HL-60/S4 treated with retinoic acid at 250 ng/mL for 4 days and 3 days (cell line): ENCODE results near the gene CHST15.

ENCODE experiments used
- in situ Hi-C: fragments of 300-500 bp; cut with MboI; formaldehyde crosslinking; loops from 2 replicates; pipeline ENCODE4 v1.7.0; 2022; ENCODE audit warnings: low sequenced_read_pairs

The CHST15 gene

DNA sequence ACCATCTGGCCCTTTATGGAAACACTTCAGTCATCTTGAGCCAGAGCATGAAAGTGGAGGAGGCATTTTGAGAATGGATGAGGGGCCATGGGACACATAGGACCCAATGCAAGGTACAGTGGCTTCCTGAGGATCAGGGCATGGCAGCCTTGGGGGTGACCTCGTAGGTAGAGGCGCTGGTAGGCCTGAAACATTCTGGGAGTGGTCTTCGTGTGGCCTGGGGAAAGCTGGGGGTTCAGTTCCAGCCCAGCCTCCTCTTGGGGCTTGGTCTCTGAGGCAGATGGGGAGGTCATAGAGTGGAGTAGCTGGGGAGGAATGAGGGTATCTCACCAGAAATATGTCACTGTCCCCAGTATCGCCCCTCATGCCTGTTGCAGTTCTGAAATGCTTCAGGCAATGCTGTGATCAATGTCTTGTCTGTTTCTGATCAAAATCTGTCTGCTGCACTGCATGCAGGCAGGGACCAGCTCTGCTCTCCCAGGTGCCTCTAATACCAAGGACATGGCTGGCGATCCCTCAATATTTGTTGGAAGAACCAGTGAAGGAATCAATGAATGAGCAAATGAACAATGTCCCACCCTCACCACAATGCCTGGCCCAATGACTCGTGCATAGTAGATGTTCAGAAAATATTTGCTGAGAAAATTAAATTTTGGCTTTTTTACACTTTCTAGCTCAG, 90.9 kb downstream of the CHST15 start:
- in situ Hi-C loops: no loop called here

GRCh38 chr10:124001391-124002148, 91.8 kb downstream of the CHST15 start:
- in situ Hi-C loops: no loop called here

DNA sequence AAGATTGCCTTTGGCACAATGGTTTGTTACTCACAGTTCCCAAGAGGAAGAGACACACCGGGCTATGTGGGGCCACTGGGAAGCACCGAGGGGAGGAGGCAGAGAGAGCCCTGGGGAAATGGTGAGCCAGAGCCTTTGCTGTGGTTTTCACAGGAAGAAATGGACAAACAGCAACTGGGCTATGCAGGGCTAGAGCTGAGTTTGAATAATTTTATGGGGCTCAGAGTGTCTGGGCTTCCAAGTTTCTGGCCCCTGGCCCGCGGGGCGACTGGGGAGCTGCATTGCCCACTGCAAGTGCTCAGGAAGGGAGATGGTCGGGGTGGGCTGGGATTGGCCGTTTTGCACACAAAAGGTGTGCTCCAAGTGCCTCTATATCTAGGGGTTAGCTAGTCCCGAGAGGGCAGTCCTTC, 92.6 kb downstream of the CHST15 start:
- in situ Hi-C loops: no loop called here

DNA sequence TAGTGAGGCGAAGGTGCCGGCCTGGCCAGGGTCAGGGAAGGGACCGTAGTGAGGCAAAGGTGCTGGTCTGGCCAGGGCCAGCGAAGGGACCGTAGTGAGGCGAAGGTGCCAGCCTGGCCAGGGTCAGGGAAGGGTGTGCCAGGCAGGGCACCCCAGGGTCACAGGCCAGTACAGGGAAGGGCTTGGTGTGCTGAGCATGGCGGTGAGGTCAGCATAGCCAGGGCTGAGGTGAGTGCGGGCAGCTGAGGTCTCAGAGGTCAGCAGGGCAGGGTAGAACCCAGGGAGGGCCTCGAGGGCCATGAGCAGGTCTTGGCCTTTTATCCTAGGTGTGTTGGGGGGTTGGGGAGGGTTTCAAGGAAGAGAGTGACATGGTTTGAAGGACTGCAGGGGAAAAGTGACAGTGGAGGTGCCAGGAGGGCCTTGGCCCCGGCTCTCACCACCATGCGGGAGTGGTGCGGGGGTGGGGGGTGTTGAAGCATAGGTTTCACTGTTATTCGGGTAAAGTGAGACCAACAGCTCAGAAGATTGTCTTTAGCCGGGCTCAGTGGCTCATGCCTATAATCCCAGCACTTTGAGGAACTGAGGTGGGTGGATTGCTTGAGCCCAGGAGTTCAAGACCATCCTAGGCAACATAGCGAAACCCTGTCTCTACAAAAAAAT, 93.3 kb downstream of the CHST15 start:
- in situ Hi-C loops: no loop called here

- in situ Hi-C loops: no loop called here
Measured at GRCh38 chr10:123999261-123999660, 94.1 kb downstream of the CHST15 start.

- in situ Hi-C loops: no loop called here
Measured at GRCh38 chr10:123998197-123999141, 94.9 kb downstream of the CHST15 start.

DNA sequence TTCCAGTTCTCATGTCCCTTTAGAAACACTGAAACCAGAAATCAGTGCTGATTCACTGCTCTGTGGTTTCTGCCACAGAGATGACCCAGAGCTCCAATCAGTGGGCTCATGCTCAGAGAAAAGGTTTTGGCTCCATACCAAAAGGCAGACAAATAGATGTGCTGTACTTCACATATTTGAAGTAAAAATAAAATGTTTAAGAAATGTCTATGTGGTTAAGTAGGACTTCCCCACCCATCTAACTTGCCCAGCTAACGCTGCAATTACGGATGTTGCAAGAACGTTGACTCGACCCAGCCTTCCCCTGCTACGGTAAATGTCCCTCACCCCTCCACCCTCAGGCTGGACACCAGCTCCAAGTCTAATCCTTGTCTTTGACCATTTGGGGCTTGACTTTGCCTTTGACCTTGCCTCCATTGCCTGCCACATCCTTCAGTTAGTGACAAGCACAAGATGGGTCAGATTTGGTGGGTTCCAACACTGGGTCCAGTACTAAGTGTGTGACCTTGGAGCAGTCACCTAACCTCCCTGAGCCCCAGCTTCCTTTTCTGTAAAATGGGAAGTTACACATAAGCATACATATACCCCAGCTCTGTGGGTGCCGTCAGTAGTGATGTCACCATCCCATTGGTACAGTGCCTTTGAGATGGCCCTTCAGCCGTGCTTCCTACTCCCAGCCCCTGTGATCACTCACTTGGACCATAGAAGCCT, 95.8 kb downstream of the CHST15 start:
- in situ Hi-C loops: no loop called here

DNA sequence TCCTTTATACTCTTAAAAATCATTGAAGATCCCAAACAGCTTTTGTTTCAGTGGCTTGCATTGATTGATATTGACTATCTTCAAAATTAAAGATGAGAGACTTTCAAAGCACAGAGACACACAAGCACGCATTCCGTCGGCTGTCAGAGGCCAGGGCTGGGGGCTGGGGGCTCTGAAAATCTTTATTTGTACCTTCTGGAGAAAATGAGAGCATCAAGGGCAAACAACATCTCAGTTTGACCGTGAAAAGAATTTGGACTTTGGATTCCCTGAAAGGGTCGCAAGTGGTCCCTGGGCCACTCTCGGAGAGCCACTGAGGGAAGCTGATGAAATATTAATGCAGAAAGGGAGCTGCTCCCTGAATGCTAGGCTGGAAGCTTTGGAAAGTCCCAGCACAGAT, 96.4 kb downstream of the CHST15 start:
- in situ Hi-C loops: no loop called here

- in situ Hi-C loops: no loop called here
Measured at GRCh38 chr10:123996302-123996701, 97.1 kb downstream of the CHST15 start.

- in situ Hi-C loops: no loop called here
Measured at GRCh38 chr10:123995461-123996131, 97.8 kb downstream of the CHST15 start.

DNA sequence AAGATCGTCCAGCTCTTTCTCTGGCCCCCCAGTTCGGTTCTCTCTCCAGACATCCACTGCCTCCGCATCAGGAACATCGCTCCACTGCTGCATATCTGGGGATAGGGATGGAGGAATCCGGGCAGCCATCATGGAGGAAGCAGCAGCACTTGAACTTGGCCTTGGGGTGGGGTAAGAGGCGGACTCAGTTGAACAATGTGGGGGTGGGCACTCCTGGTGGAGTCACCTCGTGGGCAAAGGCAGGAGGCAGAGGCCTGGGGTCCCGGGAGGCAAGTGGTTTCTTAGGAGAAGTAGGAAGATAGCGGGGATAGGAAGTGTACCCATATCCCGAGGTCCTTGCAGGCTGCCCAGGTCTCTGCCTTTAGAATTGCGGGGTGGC, 98.3 kb downstream of the CHST15 start:
- in situ Hi-C loops: no loop called here

- in situ Hi-C loops: loop anchor here (5.0 kb wide), 1 partner anchor 393 kb away; no protein-coding TSS in a partner anchor
Measured at GRCh38 chr10:123994417-123995081, 98.8 kb downstream of the CHST15 start.

GRCh38 chr10:123993534-123994416, 99.6 kb downstream of the CHST15 start:
- in situ Hi-C loops: loop anchor here (5.0 kb wide), 1 partner anchor 394 kb away; no protein-coding TSS in a partner anchor

- in situ Hi-C loops: loop anchor here (5.0 kb wide), 1 partner anchor 395 kb away; no protein-coding TSS in a partner anchor
Measured at GRCh38 chr10:123991611-123992570, 101.5 kb downstream of the CHST15 start.

DNA sequence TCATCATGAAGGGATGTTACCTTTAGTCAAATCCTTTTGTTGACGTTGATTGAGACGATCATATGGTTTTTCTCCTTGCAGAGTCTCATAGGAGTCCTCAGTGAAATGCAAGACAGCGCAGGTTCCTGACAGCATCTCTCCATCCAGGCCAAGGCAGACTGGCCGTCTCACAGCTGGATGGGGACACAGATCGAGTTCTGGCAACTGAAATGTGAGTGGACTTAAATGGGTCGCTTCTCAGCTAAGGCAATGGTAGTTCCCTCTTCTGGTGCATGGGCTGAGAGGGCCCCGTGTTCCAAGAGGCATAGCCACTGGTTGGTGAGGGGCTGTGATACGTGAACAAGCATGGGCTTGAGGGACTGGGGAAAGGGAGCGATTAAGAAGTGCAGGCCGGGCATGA, 102.5 kb downstream of the CHST15 start:
- in situ Hi-C loops: loop anchor here (5.0 kb wide), 1 partner anchor 396 kb away; no protein-coding TSS in a partner anchor

GRCh38 chr10:123988694-123989093, 104.7 kb downstream of the CHST15 start:
- in situ Hi-C loops: no loop called here

GRCh38 chr10:123986736-123987135, 106.7 kb downstream of the CHST15 start:
- in situ Hi-C loops: no loop called here
